Measurements from ENCODE around the gene TMCO4. TPM values are rescaled to one million over a fixed set of nuclear protein-coding genes. Genes with fewer than 3 reads are reported as not detected.

Gene TMCO4
- total and polyA plus RNA-seq, 2 donors (not counting 1 experiment from before 2014, with no cell fraction given): 21.7 to 31.3 TPM

DNA sequence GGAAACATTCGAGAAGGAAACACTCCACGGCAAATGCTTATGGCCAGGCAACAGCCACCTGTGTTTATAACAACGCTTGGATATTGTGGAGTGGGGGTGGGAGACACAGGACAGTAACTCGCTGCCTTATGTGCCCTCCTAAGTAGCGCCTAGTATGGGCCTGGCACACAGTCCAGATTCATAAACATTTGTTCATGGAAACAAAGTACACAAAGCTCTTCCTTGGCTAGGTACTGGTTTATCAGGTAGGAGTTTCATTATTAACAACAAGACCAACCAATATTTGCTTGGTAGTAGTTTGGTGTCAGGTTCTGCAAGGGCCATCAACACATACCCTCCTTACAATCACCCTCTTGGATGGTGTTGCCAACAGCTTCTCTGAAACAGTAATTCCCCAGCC, 23.4 kb downstream of the TMCO4 start:
- Histone ChIP-seq H3K4me2 (replicated peaks; ENCODE audit: low read depth, low read length, poor library complexity, severe bottlenecking) (no peak overlapping the region), H3K36me3 (replicated peaks in 1 of 2; ENCODE audit: control extremely low read depth in 1 of 2, control insufficient read depth in 1 of 2, extremely low read depth in 1 of 2, insufficient read depth in 2 of 2, low read length in 1 of 2) (peaks cover 2 to 47% of the 10 kb centered on the region in 2 experiments), H3K27me3 (replicated peaks in 1 of 4; ENCODE audit: control extremely low read depth in 1 of 4, control insufficient read depth in 3 of 4, insufficient read depth in 4 of 4, low read length in 3 of 4) (no peaks in the 10 kb centered on the region), H3K4me1 (ENCODE audit: control insufficient read depth in 2 of 2, insufficient read depth in 2 of 2, low read length in 2 of 2) (no peaks in the 10 kb centered on the region), H4K20me1 (ENCODE audit: control insufficient read depth, insufficient read depth, low read length, poor library complexity, severe bottlenecking) (no peaks in the 10 kb centered on the region), H2AFZ (ENCODE audit: insufficient read depth, low read depth, low read length, poor library complexity, severe bottlenecking) (no peak overlapping the region), H3K4me3 (ENCODE audit: control extremely low read depth in 1 of 5, extremely low read depth in 1 of 5, insufficient read depth in 1 of 5, low read depth in 2 of 5, low read length in 4 of 5) (no peak overlapping the region), H3K9me3 (ENCODE audit: control extremely low read depth in 1 of 3, control insufficient read depth in 2 of 3, insufficient read depth in 1 of 3, low read length in 2 of 3) (peaks cover 0 to 7% (median 0%) of the 10 kb centered on the region in 3 donors), H3K27ac (ENCODE audit: low read length in 2 of 2) (no peak overlapping the region), H3K79me2 (ENCODE audit: control insufficient read depth, insufficient read depth, low read length) (no peaks in the 10 kb centered on the region), H3K9ac (ENCODE audit: low read length) (no peak overlapping the region)
- no peak for TF ChIP-seq EZH2 (IDR thresholded peaks at IDR 0.05; ENCODE audit: borderline replicate concordance, insufficient read depth, low read depth, low read length, poor library complexity, severe bottlenecking)
- TF ChIP-seq, protein P1, sequence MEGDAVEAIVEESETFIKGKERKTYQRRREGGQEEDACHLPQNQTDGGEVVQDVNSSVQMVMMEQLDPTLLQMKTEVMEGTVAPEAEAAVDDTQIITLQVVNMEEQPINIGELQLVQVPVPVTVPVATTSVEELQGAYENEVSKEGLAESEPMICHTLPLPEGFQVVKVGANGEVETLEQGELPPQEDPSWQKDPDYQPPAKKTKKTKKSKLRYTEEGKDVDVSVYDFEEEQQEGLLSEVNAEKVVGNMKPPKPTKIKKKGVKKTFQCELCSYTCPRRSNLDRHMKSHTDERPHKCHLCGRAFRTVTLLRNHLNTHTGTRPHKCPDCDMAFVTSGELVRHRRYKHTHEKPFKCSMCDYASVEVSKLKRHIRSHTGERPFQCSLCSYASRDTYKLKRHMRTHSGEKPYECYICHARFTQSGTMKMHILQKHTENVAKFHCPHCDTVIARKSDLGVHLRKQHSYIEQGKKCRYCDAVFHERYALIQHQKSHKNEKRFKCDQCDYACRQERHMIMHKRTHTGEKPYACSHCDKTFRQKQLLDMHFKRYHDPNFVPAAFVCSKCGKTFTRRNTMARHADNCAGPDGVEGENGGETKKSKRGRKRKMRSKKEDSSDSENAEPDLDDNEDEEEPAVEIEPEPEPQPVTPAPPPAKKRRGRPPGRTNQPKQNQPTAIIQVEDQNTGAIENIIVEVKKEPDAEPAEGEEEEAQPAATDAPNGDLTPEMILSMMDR (IDR thresholded peaks at IDR 0.05): no peak
- Mint-ChIP-seq H3K9me3 (ENCODE audit: insufficient read depth) (peaks cover 2% of the 10 kb centered on the region), H3K4me3 (no peak overlapping the region), H3K27me3 (no peaks in the 10 kb centered on the region), H3K27ac (no peak overlapping the region), H3K4me1 (no peaks in the 10 kb centered on the region)
- 97% methylated on average over 4 of the region's 5 CpGs for WGBS (ENCODE audit: insufficient coverage)
- CTCF ChIA-PET: no interaction called here
- intact Hi-C loops (cut with micrococcal nuclease): no loop called here
- DNase-seq (no peak), ATAC-seq (ENCODE audit: low read depth) (no peak)
- POLR2A ChIA-PET: no interaction called here

- Histone ChIP-seq H3K4me2 (replicated peaks; ENCODE audit: low read depth, low read length, poor library complexity, severe bottlenecking) (no peak overlapping the region), H3K27me3 (replicated peaks in 1 of 4; ENCODE audit: control extremely low read depth in 1 of 4, control insufficient read depth in 3 of 4, insufficient read depth in 4 of 4, low read length in 3 of 4) (no peaks in the 10 kb centered on the region), H3K9ac (ENCODE audit: low read length) (no peak overlapping the region), H3K27ac (ENCODE audit: low read length in 2 of 2) (no peak overlapping the region), H3K9me3 (ENCODE audit: control extremely low read depth in 1 of 3, control insufficient read depth in 2 of 3, insufficient read depth in 1 of 3, low read length in 2 of 3) (peaks cover 0 to 7% (median 0%) of the 10 kb centered on the region in 3 donors), H3K79me2 (ENCODE audit: control insufficient read depth, insufficient read depth, low read length) (no peaks in the 10 kb centered on the region), H3K4me1 (ENCODE audit: control insufficient read depth in 2 of 2, insufficient read depth in 2 of 2, low read length in 2 of 2) (no peaks in the 10 kb centered on the region), H3K36me3 (replicated peaks in 1 of 2; ENCODE audit: control extremely low read depth in 1 of 2, control insufficient read depth in 1 of 2, extremely low read depth in 1 of 2, insufficient read depth in 2 of 2, low read length in 1 of 2) (peaks cover 2 to 47% of the 10 kb centered on the region in 2 experiments), H4K20me1 (ENCODE audit: control insufficient read depth, insufficient read depth, low read length, poor library complexity, severe bottlenecking) (no peaks in the 10 kb centered on the region), H3K4me3 (ENCODE audit: control extremely low read depth in 1 of 5, extremely low read depth in 1 of 5, insufficient read depth in 1 of 5, low read depth in 2 of 5, low read length in 4 of 5) (no peak overlapping the region), H2AFZ (ENCODE audit: insufficient read depth, low read depth, low read length, poor library complexity, severe bottlenecking) (no peak overlapping the region)
- 89% methylated on average over 3 of the region's 9 CpGs for WGBS (ENCODE audit: insufficient coverage)
- CTCF ChIA-PET: no interaction called here
- no peak for ATAC-seq (ENCODE audit: low read depth)
- intact Hi-C loops (cut with micrococcal nuclease): no loop called here
- no peaks in the 10 kb centered on the region for H3K27me3 Mint-ChIP-seq
- no peak for TF ChIP-seq EZH2 (IDR thresholded peaks at IDR 0.05; ENCODE audit: borderline replicate concordance, insufficient read depth, low read depth, low read length, poor library complexity, severe bottlenecking)
- TF ChIP-seq, protein P1 (IDR thresholded peaks at IDR 0.05): no peak
- POLR2A ChIA-PET: no interaction called here
- DNase-seq: no peak
- no peak overlapping the region for H3K27ac Mint-ChIP-seq
- H3K4me3 Mint-ChIP-seq: no peak overlapping the region
- peaks cover 2% of the 10 kb centered on the region for H3K9me3 Mint-ChIP-seq (ENCODE audit: insufficient read depth)
- no peaks in the 10 kb centered on the region for H3K4me1 Mint-ChIP-seq
These were observed 23.9 kb downstream of the TMCO4 start for GRCh38 chr1:19775831-19776230.

Measured in B cell (primary cell).